GM18907 (cell line): ENCODE data around the gene SMARCD3.

Source experiments
- ATAC-seq: cut with Tn5 transposase; IDR thresholded peaks from one replicate; pipeline ENCODE4 v1.9.1; 2021; ENCODE audit warnings: mild to moderate bottlenecking, moderate library complexity; ENCODE audit not compliant: unreplicated experiment

Gene SMARCD3

GRCh38 chr7:151238190-151238810 is 10.2 kb downstream of the SMARCD3 start:
- ATAC-seq: no peak

GRCh38 chr7:151237244-151238189 is 11.0 kb downstream of the SMARCD3 start:
- ATAC-seq: no peak

- ATAC-seq: no peak
These were observed 12.1 kb downstream of the SMARCD3 start for GRCh38 chr7:151236406-151236805.

GRCh38 chr7:151235091-151235787 is 13.3 kb downstream of the SMARCD3 start:
- ATAC-seq: no peak

GRCh38 chr7:151233804-151234203 is 14.7 kb downstream of the SMARCD3 start:
- no peak for ATAC-seq

- ATAC-seq: peak; percentile 40
These were observed 15.4 kb downstream of the SMARCD3 start for GRCh38 chr7:151232917-151233701.

- peak; percentile 93 for ATAC-seq
These were observed 16.2 kb downstream of the SMARCD3 start, which contains the start of gene CHPF2 for GRCh38 chr7:151232091-151232916. Gene CHPF2 (plus strand): TSS chr7:151232483. CDS start chr7:151234012, 1,529 bp downstream.

GRCh38 chr7:151231080-151231479 is 17.4 kb downstream of the SMARCD3 start:
- no peak for ATAC-seq

- no peak for ATAC-seq
These were observed 19.2 kb downstream of the SMARCD3 start for GRCh38 chr7:151229249-151229648.

- ATAC-seq: no peak
These were observed 20.2 kb downstream of the SMARCD3 start for GRCh38 chr7:151228024-151228866.

- peak; percentile 99 for ATAC-seq
These were observed 21.4 kb downstream of the SMARCD3 start, which contains the start of gene ABCF2 for GRCh38 chr7:151226875-151227782. Gene ABCF2 (minus strand): TSS chr7:151227205. CDS start chr7:151226458, 747 bp downstream.

GRCh38 chr7:151226560-151226874 is 22.0 kb downstream of the SMARCD3 start:
- peak; percentile 9 for ATAC-seq

- ATAC-seq: no peak
These were observed 22.5 kb downstream of the SMARCD3 start for GRCh38 chr7:151225948-151226510.

GRCh38 chr7:151223728-151224127 is 24.8 kb downstream of the SMARCD3 start:
- ATAC-seq: no peak

- ATAC-seq: no peak
These were observed 30.3 kb downstream of the SMARCD3 start for GRCh38 chr7:151218170-151218569.

- ATAC-seq: no peak
These were observed 33.1 kb downstream of the SMARCD3 start for GRCh38 chr7:151215396-151215795.

- ATAC-seq: no peak
These were observed 34.7 kb downstream of the SMARCD3 start for GRCh38 chr7:151213826-151214225.
